IPS DF 4.7 (cell line): Measurements from ENCODE around the gene MAN1A2.
A peak's percentile ranks its signal among the peaks of the same experiment; 100 is the strongest.

Source experiments
- DNase-seq: peaks from one replicate; pipeline ENCODE4 v3.0.0-alpha.2; 2013; ENCODE audit warnings: low spot score; ENCODE audit errors: extremely low read depth

MAN1A2 gene

GRCh38 chr1:117481410-117481809 lies 114.2 kb downstream of the MAN1A2 start:
- no peak for DNase-seq

- DNase-seq = no peak
These were observed 126.7 kb downstream of the MAN1A2 start for GRCh38 chr1:117493906-117494305.

GRCh38 chr1:117495068-117495467 lies 127.8 kb downstream of the MAN1A2 start:
- no peak for DNase-seq

- DNase-seq = no peak
These were observed 131.8 kb downstream of the MAN1A2 start for GRCh38 chr1:117499071-117499470.

DNA sequence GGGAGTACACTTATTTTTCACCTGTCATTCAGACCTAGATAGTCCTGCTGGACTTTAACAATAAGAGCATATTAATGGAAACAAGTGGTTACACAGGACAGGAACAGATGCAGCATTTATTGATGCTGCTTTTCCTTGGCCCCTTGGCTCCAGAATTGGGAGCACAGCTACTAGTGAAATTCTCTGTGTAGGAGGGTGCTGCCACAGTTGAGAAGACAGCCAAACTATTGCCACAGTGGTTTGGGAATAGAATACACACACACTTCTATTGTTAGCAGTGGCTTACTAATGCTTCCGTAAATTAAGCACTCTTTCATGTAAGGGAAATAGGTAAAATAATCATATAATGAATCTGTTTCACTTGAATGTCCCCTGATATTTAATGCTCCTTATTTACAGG lies 133.3 kb downstream of the MAN1A2 start:
- DNase-seq = no peak

GRCh38 chr1:117501281-117501680 lies 134.0 kb downstream of the MAN1A2 start:
- no peak for DNase-seq

- DNase-seq = no peak
These were observed 144.0 kb downstream of the MAN1A2 start for GRCh38 chr1:117511273-117511672.

DNA sequence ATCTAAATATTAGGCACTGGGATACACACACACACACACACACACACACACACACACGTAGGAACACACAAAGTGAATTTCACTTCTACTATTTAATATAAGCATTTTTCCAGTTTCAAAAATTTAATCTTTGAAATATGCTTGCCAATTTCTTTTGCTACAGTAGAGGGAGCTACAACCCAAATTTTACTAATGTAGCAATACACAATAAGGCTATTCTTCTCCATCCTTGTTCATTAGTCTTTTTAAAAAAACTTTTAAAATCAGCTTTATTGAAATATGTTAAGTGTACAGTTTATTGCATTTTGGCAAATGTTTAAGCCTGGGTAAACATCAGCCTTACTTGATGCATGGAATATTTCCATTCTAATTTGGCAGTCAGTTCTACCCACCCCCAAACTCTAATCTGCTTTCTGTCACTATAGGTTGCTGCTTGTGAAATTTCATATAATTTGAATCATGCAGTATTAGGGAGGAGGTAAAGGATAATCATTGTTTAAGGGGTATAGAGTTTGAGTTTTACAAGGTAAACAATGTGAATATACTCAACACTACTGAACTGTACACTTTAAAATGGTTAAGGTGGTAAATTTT lies 145.6 kb downstream of the MAN1A2 start:
- no peak for DNase-seq

- no peak for DNase-seq
These were observed 155.9 kb downstream of the MAN1A2 start for GRCh38 chr1:117523111-117523510.

DNA sequence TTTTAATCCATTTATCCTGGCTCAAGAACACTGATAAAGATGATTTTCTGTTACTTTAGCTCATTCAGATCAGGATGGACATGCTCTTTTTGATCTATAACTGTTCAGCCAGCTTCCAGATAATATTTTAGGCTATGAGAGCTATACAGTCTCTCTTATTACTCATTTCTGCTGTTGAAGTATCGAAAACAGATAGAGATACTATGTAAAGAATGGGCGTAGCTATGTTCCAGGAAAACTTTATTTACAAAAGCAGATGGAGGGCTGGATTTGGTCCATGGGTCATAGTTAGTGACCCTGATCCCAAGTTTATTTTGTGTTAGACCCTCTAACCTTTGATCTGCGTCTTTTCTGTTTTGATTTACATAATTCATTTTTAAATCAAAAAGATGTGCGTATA lies 159.8 kb downstream of the MAN1A2 start:
- DNase-seq = no peak

GRCh38 chr1:117527566-117528102 lies 160.4 kb downstream of the MAN1A2 start:
- DNase-seq = no peak

GRCh38 chr1:117529683-117530082 lies 162.4 kb downstream of the MAN1A2 start:
- no peak for DNase-seq

GRCh38 chr1:117531222-117531621 lies 164.0 kb downstream of the MAN1A2 start:
- no peak for DNase-seq

- DNase-seq = peak; percentile 87
These were observed 167.8 kb downstream of the MAN1A2 start for GRCh38 chr1:117534995-117535467.

- no peak for DNase-seq
These were observed 168.6 kb downstream of the MAN1A2 start for GRCh38 chr1:117535821-117536220.

DNA sequence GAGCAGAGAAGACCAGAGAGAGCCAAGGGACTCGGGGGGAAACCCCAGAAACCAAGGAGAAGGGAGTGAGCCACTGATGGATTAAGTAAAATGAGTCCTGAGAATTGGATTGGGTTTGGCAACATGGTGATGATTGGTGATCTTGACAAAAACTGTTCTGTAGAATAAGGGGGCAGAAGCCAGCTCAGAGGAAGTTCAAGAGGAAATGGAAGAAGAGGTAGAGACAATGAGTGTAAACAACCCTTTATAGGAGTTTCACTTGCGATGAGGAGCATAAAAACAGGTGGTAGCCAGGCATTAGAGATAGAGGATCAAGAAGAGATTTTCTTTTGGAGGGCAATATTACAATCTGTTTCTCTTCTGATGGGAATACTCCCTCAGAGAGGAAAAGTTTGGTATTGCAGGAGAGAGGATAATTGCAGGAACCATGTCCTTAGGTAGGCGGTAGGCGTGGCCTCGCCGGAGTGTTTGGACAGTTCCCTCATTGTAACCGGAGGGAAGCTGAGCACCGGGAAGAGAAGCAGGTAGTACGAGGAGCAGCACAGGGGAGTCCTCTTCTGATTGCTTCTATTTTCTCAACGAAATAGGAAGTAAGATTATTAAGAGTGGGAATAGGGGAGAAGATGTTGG lies 170.2 kb downstream of the MAN1A2 start:
- DNase-seq = peak; percentile 22

DNA sequence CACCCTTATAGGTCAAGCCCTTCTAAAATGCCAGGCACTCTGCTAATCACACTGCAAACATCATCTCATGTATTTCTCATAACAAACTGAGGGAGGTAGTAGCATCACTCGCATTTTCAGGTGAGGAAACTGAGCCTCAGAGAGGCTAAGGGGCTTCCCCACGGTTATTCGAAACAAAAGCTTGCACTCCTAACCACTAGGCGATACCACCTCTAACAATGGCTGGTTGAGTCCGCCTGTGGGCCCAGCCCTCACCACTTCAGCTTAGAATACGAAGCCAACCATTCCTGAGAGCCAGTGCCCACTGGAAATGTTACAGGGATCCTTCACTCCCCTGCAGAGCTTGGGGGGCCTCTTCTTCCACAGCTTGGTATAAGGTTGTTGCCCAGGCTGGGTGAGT lies 173.3 kb downstream of the MAN1A2 start:
- no peak for DNase-seq

DNA sequence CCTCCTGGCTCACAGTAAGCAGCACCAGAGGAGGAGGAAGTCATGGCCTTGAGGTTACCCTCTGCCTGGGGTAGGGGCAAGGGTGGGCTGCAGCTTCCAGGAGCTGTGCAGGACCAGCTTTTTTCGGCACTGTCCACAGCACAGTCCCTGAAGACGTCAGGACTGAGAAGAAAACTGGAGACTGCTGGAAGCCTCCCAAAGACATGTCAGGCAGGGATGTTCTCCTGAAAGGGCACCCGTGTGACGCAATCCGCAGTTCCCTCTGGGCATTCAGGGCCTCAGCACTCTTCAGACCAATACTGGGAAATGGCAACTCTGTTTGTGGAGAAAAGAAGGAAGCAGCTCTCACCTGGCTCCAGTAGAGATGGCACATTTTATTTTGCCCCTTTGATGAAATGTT lies 173.8 kb downstream of the MAN1A2 start:
- DNase-seq = no peak

- no peak for DNase-seq
These were observed 174.3 kb downstream of the MAN1A2 start for GRCh38 chr1:117541585-117541984.

DNA sequence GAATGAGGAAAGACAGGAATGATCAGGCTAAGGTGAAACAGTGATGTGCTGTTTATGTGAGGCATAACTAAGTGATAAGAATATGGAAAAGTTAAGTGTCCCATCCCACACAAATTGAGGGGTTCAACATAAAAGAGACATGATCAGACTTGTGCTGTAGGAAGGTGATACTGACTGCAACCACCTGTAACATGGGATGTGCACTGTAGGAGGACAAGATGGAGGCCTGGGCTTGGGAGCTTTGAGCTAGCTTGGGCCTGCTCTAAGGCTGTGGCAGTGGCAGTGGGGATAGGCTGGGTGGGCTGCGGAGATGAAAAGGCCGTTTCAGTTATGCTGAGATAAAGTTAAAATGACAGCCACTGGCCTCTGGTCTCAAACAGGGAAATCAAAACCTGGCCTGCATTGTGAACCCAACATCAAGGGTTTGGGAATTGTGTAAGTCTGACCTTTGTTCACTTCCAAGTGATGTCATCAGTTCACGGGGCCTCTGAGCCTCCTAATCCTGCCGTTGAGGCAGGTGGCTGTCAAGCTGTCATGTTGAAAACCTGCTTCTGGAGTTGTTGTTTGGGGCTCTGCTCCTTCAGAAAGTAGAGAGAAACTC lies 177.4 kb downstream of the MAN1A2 start:
- DNase-seq = no peak

GRCh38 chr1:117546467-117546866 lies 179.2 kb downstream of the MAN1A2 start:
- DNase-seq = no peak

GRCh38 chr1:117553471-117553870 lies 186.2 kb downstream of the MAN1A2 start:
- DNase-seq = no peak

GRCh38 chr1:117555806-117556205 lies 188.6 kb downstream of the MAN1A2 start:
- DNase-seq = no peak
